ENCODE measurements around the gene URAD. TPM values are rescaled to one million over a fixed set of nuclear protein-coding genes. Genes with fewer than 3 reads are reported as not detected.

The URAD gene
- total RNA-seq, 1 experiment from 2014 or later: not detected

GRCh38 chr13:28000567-28000966 is 12.1 kb upstream of the URAD start:
- no peak for DNase-seq (ENCODE audit: low read depth)

- peak; percentile 42 for DNase-seq (ENCODE audit: low read depth)
These were observed 9.5 kb upstream of the URAD start for GRCh38 chr13:27997904-27998522.

- DNase-seq (ENCODE audit: low read depth): no peak
These were observed 3.4 kb upstream of the URAD start for GRCh38 chr13:27991881-27992280.

- DNase-seq (ENCODE audit: low read depth): no peak
These were observed 2.9 kb downstream of the URAD start for GRCh38 chr13:27985600-27985999.

GRCh38 chr13:27982361-27982760 is 6.1 kb downstream of the URAD start:
- no peak for DNase-seq (ENCODE audit: low read depth)

GRCh38 chr13:27981006-27981708 is 7.3 kb downstream of the URAD start:
- no peak for DNase-seq (ENCODE audit: low read depth)

- DNase-seq (ENCODE audit: low read depth): no peak
These were observed 8.1 kb downstream of the URAD start for GRCh38 chr13:27980280-27980998.

- DNase-seq (ENCODE audit: low read depth): no peak
These were observed 8.7 kb downstream of the URAD start for GRCh38 chr13:27979765-27980279.

GRCh38 chr13:27979001-27979643 is 9.4 kb downstream of the URAD start:
- DNase-seq (ENCODE audit: low read depth): no peak

GRCh38 chr13:27978301-27978968 is 10.1 kb downstream of the URAD start:
- no peak for DNase-seq (ENCODE audit: low read depth)

GRCh38 chr13:27977476-27978300 is 10.8 kb downstream of the URAD start:
- DNase-seq (ENCODE audit: low read depth): no peak

- no peak for DNase-seq (ENCODE audit: low read depth)
These were observed 12.0 kb downstream of the URAD start for GRCh38 chr13:27976362-27977091.

- DNase-seq (ENCODE audit: low read depth): no peak
These were observed 12.7 kb downstream of the URAD start for GRCh38 chr13:27975564-27976361.

- no peak for DNase-seq (ENCODE audit: low read depth)
These were observed 14.4 kb downstream of the URAD start for GRCh38 chr13:27973961-27974662.

GRCh38 chr13:27973291-27973690 is 15.2 kb downstream of the URAD start:
- DNase-seq (ENCODE audit: low read depth): no peak

- no peak for DNase-seq (ENCODE audit: low read depth)
These were observed 16.0 kb downstream of the URAD start for GRCh38 chr13:27972478-27972820.

- DNase-seq (ENCODE audit: low read depth): no peak
These were observed 16.6 kb downstream of the URAD start for GRCh38 chr13:27971776-27972477.

- no peak for DNase-seq (ENCODE audit: low read depth)
These were observed 17.3 kb downstream of the URAD start for GRCh38 chr13:27971236-27971645.

All from Daoy (cell line).